ENCODE data around the gene RPL31.

The RPL31 gene

DNA sequence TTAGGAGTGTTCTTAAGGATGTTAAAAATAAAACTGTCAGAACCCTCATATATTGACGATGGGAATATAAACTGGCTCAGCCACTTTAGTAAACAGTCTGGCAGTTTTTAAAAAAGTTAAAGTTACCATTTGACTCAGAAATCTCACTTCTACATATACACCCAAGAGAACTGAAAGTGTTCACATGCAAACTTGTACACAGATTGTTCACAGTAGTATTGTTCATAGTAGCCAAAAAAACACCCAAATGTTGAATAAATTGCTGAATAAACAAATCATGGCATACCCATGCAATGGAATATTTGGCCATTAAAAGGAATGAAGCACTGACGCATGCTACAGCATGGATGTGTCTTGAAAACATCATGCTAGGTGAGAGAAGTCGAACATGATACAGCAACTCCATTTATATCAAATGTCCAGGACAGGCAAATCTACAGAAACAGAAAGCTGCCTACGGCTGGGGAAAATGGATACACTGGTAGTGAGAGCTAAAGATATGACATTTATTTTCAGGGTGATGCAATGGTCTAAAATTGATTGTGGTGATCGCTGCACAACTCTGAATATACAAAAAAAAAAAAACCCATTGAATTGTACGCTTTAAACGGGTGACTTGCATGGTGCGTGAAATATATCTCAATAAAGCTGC lies 10.1 kb downstream of the RPL31 start:
- Histone ChIP-seq H3K4me2 (ENCODE audit: low read length) (no peak overlapping the region), H2AFZ (ENCODE audit: low read length) (no peak overlapping the region), H3K4me3 (ENCODE audit: low read depth, low read length, poor library complexity, severe bottlenecking) (no peak overlapping the region), H3K79me2 (ENCODE audit: insufficient read depth, low read length) (no peaks in the 10 kb centered on the region), H3K36me3 (ENCODE audit: insufficient read depth, low read length) (peaks cover 57% of the 10 kb centered on the region), H3K9ac (ENCODE audit: low read length) (no peak overlapping the region), H3K4me1 (ENCODE audit: insufficient read depth, low read length, severe bottlenecking) (no peaks in the 10 kb centered on the region), H4K20me1 (ENCODE audit: insufficient read depth, low read length) (no peaks in the 10 kb centered on the region), H3K27ac (ENCODE audit: low read depth, low read length, poor library complexity, severe bottlenecking) (no peak overlapping the region), H3F3A (ENCODE audit: insufficient read depth, low read length) (peaks cover 2% of the 10 kb centered on the region; the same call in 1 of the 2 replicates), H3K9me2 (ENCODE audit: low read depth, low read length) (no peaks in the 10 kb centered on the region), H3K27me3 (ENCODE audit: insufficient read depth, low read length) (no peaks in the 10 kb centered on the region), H3K9me3 (ENCODE audit: low read length) (0 out of 2 replicates have a peak, but pooled peaks cover 6% of the 10 kb centered on the region)
- TF ChIP-seq, protein P1, sequence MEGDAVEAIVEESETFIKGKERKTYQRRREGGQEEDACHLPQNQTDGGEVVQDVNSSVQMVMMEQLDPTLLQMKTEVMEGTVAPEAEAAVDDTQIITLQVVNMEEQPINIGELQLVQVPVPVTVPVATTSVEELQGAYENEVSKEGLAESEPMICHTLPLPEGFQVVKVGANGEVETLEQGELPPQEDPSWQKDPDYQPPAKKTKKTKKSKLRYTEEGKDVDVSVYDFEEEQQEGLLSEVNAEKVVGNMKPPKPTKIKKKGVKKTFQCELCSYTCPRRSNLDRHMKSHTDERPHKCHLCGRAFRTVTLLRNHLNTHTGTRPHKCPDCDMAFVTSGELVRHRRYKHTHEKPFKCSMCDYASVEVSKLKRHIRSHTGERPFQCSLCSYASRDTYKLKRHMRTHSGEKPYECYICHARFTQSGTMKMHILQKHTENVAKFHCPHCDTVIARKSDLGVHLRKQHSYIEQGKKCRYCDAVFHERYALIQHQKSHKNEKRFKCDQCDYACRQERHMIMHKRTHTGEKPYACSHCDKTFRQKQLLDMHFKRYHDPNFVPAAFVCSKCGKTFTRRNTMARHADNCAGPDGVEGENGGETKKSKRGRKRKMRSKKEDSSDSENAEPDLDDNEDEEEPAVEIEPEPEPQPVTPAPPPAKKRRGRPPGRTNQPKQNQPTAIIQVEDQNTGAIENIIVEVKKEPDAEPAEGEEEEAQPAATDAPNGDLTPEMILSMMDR (IDR thresholded peaks at IDR 0.05; ENCODE audit: low read length) = no peak
- TF ChIP-seq EZH2 (IDR thresholded peaks at IDR 0.05; ENCODE audit: borderline replicate concordance, low read length) = no peak

DNA sequence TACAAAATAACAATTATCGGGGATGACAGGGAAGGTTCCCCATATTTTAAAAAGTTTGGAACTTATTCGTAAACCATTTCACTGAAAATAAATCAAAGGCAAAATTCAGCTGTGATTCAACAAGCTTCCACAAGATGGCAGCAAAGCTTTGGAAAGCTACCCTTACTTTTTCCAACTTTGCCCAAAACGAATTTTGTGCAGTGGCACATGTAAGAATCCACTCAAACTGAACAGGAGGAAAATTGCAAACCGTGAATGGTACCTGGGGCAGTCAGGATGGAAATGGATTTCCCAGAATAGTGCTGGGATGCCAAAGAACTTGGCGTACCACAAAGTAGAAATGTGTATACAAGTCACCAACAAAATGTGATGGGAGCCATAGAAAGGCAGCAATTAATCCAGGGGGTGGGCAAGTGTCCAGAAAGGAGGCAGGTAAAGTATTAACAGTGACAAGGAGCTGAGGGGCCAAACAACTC lies 10.7 kb downstream of the RPL31 start:
- H3K9me2 ChIP-seq (ENCODE audit: low read depth, low read length) = no peaks in the 10 kb centered on the region
- no peaks in the 10 kb centered on the region; the same call in 1 of the 2 replicates for H3F3A ChIP-seq (ENCODE audit: insufficient read depth, low read length)
- H3K79me2 ChIP-seq (ENCODE audit: insufficient read depth, low read length) = no peaks in the 10 kb centered on the region
- no peak overlapping the region for H3K27ac ChIP-seq (ENCODE audit: low read depth, low read length, poor library complexity, severe bottlenecking)
- H3K36me3 ChIP-seq (ENCODE audit: insufficient read depth, low read length) = peaks cover 52% of the 10 kb centered on the region
- no peak overlapping the region for H3K4me3 ChIP-seq (ENCODE audit: low read depth, low read length, poor library complexity, severe bottlenecking)
- H3K4me2 ChIP-seq (ENCODE audit: low read length) = no peak overlapping the region
- no peak overlapping the region for H3K9ac ChIP-seq (ENCODE audit: low read length)
- H3K4me1 ChIP-seq (ENCODE audit: insufficient read depth, low read length, severe bottlenecking) = no peaks in the 10 kb centered on the region
- no peaks in the 10 kb centered on the region for H3K27me3 ChIP-seq (ENCODE audit: insufficient read depth, low read length)
- 0 out of 2 replicates have a peak, but pooled peaks cover 6% of the 10 kb centered on the region for H3K9me3 ChIP-seq (ENCODE audit: low read length)
- TF ChIP-seq, protein P1 (IDR thresholded peaks at IDR 0.05; ENCODE audit: low read length) = peak; percentile 78
- no peak for TF ChIP-seq EZH2 (IDR thresholded peaks at IDR 0.05; ENCODE audit: borderline replicate concordance, low read length)
- H4K20me1 ChIP-seq (ENCODE audit: insufficient read depth, low read length) = no peaks in the 10 kb centered on the region
- no peak overlapping the region for H2AFZ ChIP-seq (ENCODE audit: low read length)

DNA sequence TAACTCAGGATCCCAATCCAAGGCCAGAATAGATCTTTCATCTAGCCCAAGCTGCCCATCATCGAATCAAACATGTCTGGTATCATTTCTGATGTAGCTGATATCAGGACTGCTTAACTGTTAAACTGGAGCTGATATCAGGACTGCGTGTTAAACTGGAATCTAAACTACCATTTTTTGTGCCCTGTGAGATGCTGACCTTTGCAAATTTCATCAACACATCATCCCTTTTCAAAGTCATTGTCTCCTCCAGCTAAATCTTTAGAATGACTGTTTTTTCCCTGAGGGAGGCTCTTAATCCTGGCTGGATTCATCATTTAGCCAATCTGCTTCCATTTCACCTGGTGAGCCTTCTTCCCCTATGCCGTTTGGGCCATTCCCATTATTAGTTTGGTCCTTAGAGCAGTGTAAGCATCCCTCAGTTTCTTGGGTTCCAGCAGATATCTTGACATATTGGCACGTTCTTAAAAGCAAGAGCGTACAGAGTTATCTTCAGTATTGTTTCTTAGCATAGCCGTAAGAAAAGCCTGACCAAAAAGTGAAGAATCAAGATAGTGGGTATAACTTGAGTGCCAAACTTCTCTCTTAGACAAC lies 12.3 kb downstream of the RPL31 start:
- H3K27ac ChIP-seq (ENCODE audit: low read depth, low read length, poor library complexity, severe bottlenecking) = no peak overlapping the region
- no peaks in the 10 kb centered on the region for H3K79me2 ChIP-seq (ENCODE audit: insufficient read depth, low read length)
- 0 out of 2 replicates have a peak, but pooled peaks cover 6% of the 10 kb centered on the region for H3K9me3 ChIP-seq (ENCODE audit: low read length)
- no peak overlapping the region for H3K4me2 ChIP-seq (ENCODE audit: low read length)
- no peaks in the 10 kb centered on the region for H4K20me1 ChIP-seq (ENCODE audit: insufficient read depth, low read length)
- no peaks in the 10 kb centered on the region for H3K4me1 ChIP-seq (ENCODE audit: insufficient read depth, low read length, severe bottlenecking)
- H3K9me2 ChIP-seq (ENCODE audit: low read depth, low read length) = no peaks in the 10 kb centered on the region
- H3F3A ChIP-seq (ENCODE audit: insufficient read depth, low read length) = no peaks in the 10 kb centered on the region; the same call in 1 of the 2 replicates
- TF ChIP-seq, protein P1 (IDR thresholded peaks at IDR 0.05; ENCODE audit: low read length) = no peak
- TF ChIP-seq EZH2 (IDR thresholded peaks at IDR 0.05; ENCODE audit: borderline replicate concordance, low read length) = no peak
- H3K9ac ChIP-seq (ENCODE audit: low read length) = no peak overlapping the region
- no peak overlapping the region for H2AFZ ChIP-seq (ENCODE audit: low read length)
- peaks cover 43% of the 10 kb centered on the region for H3K36me3 ChIP-seq (ENCODE audit: insufficient read depth, low read length)
- H3K4me3 ChIP-seq (ENCODE audit: low read depth, low read length, poor library complexity, severe bottlenecking) = no peak overlapping the region
- H3K27me3 ChIP-seq (ENCODE audit: insufficient read depth, low read length) = no peaks in the 10 kb centered on the region

All from OCI-LY1 (cell line).